IPS-18c (cell line): Measurements from ENCODE around the gene SRP14.

Experiments used
- H3K4me3 ChIP-seq: 2 replicates; pipeline ENCODE4 v1.7.0; 2013; ENCODE audit warnings: low read depth, mild to moderate bottlenecking, low read length, moderate library complexity; ENCODE audit not compliant: insufficient read depth
- H3K9me3 ChIP-seq: one replicate; pipeline ENCODE4 v1.6.1; 2013; ENCODE audit warnings: mild to moderate bottlenecking, low read length, moderate library complexity; ENCODE audit not compliant: control insufficient read depth, insufficient read depth

Gene SRP14

DNA sequence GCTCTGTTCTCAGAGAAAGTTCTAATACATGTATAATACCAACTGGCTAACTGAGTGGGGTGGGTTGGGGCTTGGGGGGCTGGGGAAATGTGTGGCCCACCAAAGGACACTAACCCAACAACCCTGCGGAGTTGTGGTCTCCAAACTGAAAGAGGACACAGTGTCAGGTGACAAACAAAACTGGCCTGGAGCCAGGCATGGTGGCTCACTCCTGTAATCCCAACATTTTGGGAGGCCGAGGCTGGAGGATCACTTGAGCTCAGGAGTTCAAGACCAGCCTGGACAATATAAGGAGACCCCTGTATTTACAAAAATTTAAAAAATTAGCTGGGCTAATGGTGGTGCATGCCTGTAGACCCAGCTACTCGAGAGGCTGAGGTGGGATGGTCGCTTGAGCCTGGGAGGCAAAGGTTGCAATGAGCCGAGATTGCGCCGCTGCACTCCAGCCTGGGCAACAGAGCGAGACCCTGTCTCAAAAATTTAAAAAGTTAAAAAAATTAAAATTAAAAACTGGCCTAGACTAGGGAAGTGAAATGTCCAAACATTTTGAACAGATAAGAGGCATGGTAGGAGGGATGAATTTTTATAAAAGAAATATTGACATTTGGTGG is 31.7 kb upstream of the SRP14 start:
- H3K9me3 ChIP-seq = no peaks in the 10 kb centered on the region
- H3K4me3 ChIP-seq = no peak overlapping the region

DNA sequence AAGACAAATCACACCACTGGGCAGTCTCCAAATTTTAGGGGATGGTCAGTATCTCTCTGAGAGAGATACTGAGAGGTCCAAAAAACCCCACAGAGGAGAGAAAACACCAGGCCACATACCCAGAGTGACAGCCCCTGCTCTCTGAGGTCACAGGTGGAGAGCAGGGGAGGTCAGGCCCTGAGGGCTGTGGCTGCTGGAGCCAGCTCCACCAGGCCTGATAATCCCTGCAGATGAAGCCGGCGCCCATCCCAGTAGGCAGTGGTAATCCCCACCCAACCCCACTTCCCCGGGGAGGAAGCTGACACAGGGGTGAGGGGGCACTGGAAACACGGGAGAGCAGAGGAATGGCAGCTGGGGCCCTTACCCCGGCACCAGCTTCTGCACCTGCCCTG is 31.2 kb upstream of the SRP14 start:
- Histone ChIP-seq H3K4me3 (no peak overlapping the region), H3K9me3 (no peaks in the 10 kb centered on the region)

DNA sequence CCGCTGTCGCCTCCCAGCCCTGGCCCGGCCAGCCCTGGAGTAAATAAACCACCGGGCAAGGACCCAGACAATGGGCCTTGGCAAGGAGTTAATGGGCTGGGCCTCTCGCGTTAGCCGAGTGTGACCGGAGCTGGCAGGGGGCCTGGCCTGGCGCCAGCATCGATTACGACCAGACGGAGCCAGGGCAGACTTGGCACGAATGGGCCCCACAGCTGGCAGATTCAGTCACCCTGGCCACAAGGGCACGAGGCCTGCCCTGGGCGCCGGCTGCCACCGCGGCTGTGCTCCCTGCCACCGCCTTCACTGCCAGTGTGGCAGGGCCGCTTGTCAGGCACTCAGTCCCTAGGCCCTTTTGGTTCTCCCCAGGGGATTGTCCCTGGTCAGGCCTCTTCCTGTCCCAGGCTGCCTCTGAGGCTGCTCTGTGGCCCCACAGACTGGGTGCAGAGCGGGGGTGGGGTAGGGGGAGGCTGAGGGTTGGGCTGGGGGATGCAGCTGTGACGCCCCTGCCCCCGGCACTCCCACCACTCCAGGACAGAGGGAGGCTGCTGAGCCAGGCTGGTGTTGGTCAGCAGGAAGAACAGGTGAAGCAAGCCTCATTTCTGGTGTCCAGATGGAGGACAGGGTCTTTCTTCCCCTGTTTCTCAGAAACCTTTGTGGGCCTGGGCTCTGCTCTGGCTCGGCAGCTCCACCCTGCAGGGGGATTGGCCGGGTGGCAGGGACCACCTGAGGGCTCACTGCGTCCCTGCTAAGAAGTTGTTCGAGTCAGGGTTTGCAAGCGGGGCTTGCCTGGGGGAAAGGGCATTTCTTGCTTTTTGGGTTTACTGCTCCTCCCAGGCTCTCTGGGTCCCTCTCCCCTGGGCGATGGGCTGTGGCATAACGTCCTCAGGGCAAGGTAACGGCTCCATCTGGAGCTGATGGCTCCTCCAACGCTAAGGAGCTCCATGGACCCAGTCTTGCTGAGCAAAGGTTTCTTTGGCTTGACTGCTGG is 30.5 kb upstream of the SRP14 start:
- H3K9me3 ChIP-seq = no peaks in the 10 kb centered on the region
- H3K4me3 ChIP-seq = 0 out of 2 replicates have a peak overlapping the region, but pooled peaks have one; percentile 3

- Histone ChIP-seq H3K4me3 (no peak overlapping the region), H3K9me3 (no peaks in the 10 kb centered on the region)
These were observed 29.1 kb upstream of the SRP14 start for GRCh38 chr15:40067921-40068624.

DNA sequence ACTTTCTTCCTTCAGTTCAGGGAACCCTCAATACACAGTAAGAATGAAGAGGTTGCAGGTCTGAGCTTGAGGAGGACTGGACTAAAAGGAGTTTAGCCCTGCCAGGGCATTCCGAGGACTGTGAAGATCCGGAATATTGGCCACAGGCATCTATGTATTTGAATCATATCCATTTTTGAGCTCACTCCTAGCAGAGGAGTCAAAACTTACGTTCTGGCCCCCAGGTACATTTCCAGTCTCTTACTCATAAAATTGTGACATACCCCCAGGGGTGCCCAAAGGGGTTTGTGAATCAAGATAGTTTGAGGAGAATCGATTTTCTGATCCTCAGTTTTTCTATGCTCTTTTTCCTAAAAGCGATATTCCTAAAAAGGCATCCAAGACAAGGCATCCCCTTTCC is 27.6 kb upstream of the SRP14 start:
- H3K4me3 ChIP-seq = no peak overlapping the region
- no peaks in the 10 kb centered on the region for H3K9me3 ChIP-seq

- Histone ChIP-seq H3K4me3 (no peak overlapping the region), H3K9me3 (no peaks in the 10 kb centered on the region)
These were observed 26.2 kb upstream of the SRP14 start for GRCh38 chr15:40065166-40065565.

DNA sequence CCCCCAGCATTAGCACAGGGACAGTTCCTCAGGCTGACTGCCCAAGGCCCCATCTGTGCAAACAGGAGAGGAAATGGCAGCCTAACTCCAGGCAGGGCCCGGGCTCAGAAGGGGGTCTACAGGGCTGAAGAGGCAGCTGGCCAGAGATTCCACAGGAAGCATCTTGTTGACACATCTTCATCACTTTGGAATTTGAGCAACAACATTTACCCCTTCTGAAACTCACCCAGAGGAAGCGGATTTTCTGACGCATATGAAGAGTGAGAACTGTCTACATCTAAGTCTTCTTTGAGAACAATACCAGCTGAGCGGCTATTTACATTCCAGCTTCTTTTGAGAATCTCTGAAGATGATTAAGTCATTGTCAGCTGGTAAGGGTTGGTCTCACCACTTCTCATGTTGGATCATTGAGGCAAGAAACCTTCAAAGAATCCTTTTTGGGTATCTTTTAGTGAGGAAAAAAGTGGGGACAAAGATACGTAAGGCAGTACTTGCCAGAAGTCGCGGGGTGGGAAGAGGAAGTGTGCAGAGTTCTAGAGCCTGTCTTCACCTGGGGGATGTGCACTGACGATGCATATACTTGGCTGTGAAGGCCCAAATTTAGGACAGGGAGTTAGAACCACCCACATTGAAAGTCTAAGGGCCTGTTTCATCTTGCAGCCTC is 25.4 kb upstream of the SRP14 start:
- H3K4me3 ChIP-seq = no peak overlapping the region
- no peaks in the 10 kb centered on the region for H3K9me3 ChIP-seq

DNA sequence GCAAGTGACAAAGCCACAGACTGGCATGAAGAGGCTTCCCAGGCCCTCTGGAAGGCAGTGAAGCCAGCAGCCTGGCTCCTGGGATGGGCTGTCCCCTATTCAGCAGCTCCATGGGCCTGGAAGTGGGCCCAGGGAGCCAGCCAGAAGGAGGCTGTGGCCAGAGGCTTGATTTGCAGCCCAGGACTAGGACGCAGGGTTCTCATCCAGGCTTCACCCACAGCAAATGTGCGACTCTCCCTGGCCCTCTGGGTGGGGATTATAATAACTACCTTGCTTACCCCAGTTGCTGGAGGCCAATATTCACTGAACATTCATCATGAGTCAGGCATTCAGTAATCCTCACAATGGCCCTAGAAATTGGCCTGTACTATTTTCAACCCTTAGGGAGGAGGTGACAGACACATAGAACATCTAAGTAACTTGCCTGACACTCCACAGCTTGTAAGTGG is 24.6 kb upstream of the SRP14 start:
- no peak overlapping the region for H3K4me3 ChIP-seq
- H3K9me3 ChIP-seq = no peaks in the 10 kb centered on the region

GRCh38 chr15:40062816-40063562 is 24.0 kb upstream of the SRP14 start:
- no peak overlapping the region for H3K4me3 ChIP-seq
- H3K9me3 ChIP-seq = no peaks in the 10 kb centered on the region

- H3K9me3 ChIP-seq = no peaks in the 10 kb centered on the region
- no peak overlapping the region for H3K4me3 ChIP-seq
These were observed 22.4 kb upstream of the SRP14 start for GRCh38 chr15:40061212-40061901.

DNA sequence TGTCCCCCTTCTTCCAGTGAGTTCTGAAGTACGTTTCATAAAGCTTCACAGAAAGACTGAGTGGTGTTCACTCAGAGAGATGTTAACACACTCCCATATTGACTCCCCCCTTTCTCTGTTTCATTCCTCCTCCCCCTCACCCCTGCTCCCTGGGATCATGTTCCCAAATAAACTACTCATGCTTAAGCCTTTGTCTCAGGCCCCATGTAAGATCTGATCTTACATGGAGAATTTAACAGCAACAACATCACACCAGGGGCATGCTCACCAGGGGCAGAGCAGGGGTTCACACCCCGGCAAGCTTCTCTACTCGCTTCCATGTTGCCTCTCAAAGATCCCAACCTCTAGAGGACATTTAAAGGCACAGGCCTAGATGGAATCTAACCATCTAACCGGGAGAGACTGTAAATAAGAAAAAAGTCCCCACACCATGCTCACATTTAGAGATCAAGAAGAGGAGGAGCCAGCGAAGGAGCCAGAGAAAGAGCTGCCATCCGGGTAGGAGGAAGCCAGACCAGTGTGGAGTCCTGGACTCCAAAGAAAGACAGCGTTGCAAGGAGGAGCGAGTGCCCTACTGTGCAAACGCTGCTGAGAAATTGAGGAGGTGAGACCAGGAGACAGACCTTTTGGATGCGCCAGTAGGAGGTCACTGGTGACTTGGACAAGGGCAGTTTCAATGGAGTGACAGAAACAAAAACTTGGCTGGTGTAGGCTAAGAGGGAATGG is 21.4 kb upstream of the SRP14 start:
- Histone ChIP-seq H3K4me3 (no peak overlapping the region), H3K9me3 (no peaks in the 10 kb centered on the region)

GRCh38 chr15:40059821-40060220 is 20.8 kb upstream of the SRP14 start:
- no peaks in the 10 kb centered on the region for H3K9me3 ChIP-seq
- H3K4me3 ChIP-seq = no peak overlapping the region

GRCh38 chr15:40058476-40059140 is 19.6 kb upstream of the SRP14 start:
- Histone ChIP-seq H3K4me3 (no peak overlapping the region), H3K9me3 (no peaks in the 10 kb centered on the region)

GRCh38 chr15:40055576-40056293 is 16.8 kb upstream of the SRP14 start:
- Histone ChIP-seq H3K4me3 (no peak overlapping the region), H3K9me3 (no peaks in the 10 kb centered on the region)
